ENCODE results near the gene LYPD8.

DNA sequence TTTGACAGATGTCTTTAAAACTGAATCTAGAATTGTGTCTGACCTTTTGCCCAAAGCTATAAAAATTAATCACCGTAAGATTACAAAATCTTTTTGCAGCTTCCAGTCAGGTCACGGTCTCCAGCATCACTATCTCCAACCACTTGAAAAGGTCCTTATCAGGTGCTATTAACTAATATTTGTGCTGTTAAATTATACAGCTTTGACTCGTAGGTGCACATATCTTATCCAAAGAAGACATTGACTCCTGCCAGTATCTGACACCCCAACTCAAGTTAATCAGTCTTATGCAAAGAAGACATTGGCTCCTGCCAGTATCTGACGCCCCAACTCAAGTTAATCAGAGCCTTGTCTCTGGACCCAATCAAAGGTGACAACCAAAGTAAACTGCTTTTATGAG, 19.9 kb upstream of the LYPD8 start:
- TF ChIP-seq ARID2 (IDR thresholded peaks at IDR 0.05) (no peak), ZNF551 (CRISPR knock-in tag; IDR thresholded peaks at IDR 0.05) (no peak), EP300 (IDR thresholded peaks at IDR 0.05; ENCODE audit: low read length) (no peak), NR3C1 (CRISPR knock-in tag; IDR thresholded peaks at IDR 0.05) (no peak), EZH2 (IDR thresholded peaks at IDR 0.05; ENCODE audit: borderline replicate concordance, low read depth, low read length) (no peak), SMC3 (conservative IDR thresholded peaks at IDR 0.05; ENCODE audit: insufficient read depth, low read depth, low read length) (no peak), SMARCE1 (IDR thresholded peaks at IDR 0.05) (no peak), MYC (IDR thresholded peaks at IDR 0.05; ENCODE audit: low read depth, low read length) (no peak), MYC (CRISPR knock-in tag; IDR thresholded peaks at IDR 0.05; ENCODE audit: borderline replicate concordance, low read depth) (no peak), ZFP36 (IDR thresholded peaks at IDR 0.05; ENCODE audit: low read depth, low read length, partially characterized antibody) (no peak)
- TF ChIP-seq, protein P1, sequence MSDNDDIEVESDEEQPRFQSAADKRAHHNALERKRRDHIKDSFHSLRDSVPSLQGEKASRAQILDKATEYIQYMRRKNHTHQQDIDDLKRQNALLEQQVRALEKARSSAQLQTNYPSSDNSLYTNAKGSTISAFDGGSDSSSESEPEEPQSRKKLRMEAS (CRISPR knock-in tag; IDR thresholded peaks at IDR 0.05) = no peak
- TF ChIP-seq, protein P2, sequence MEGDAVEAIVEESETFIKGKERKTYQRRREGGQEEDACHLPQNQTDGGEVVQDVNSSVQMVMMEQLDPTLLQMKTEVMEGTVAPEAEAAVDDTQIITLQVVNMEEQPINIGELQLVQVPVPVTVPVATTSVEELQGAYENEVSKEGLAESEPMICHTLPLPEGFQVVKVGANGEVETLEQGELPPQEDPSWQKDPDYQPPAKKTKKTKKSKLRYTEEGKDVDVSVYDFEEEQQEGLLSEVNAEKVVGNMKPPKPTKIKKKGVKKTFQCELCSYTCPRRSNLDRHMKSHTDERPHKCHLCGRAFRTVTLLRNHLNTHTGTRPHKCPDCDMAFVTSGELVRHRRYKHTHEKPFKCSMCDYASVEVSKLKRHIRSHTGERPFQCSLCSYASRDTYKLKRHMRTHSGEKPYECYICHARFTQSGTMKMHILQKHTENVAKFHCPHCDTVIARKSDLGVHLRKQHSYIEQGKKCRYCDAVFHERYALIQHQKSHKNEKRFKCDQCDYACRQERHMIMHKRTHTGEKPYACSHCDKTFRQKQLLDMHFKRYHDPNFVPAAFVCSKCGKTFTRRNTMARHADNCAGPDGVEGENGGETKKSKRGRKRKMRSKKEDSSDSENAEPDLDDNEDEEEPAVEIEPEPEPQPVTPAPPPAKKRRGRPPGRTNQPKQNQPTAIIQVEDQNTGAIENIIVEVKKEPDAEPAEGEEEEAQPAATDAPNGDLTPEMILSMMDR (IDR thresholded peaks at IDR 0.05 in 2 of 3, conservative IDR thresholded peaks at IDR 0.05 in 1 of 3; ENCODE audit: insufficient read depth in 2 of 3, low read depth in 1 of 3, low read length in 3 of 3) = no peak
- TF ChIP-seq, protein P3, sequence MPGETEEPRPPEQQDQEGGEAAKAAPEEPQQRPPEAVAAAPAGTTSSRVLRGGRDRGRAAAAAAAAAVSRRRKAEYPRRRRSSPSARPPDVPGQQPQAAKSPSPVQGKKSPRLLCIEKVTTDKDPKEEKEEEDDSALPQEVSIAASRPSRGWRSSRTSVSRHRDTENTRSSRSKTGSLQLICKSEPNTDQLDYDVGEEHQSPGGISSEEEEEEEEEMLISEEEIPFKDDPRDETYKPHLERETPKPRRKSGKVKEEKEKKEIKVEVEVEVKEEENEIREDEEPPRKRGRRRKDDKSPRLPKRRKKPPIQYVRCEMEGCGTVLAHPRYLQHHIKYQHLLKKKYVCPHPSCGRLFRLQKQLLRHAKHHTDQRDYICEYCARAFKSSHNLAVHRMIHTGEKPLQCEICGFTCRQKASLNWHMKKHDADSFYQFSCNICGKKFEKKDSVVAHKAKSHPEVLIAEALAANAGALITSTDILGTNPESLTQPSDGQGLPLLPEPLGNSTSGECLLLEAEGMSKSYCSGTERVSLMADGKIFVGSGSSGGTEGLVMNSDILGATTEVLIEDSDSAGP (CRISPR knock-in tag; IDR thresholded peaks at IDR 0.05) = no peak

Measured in K562 (cell line).